Heart right ventricle (tissue), 16 donors: ENCODE results near the gene HDAC1. TPM values are rescaled to one million over a fixed set of nuclear protein-coding genes. Genes with fewer than 3 reads are reported as not detected.
"Not testable (repeated sequence)": the region's sequence is repeated elsewhere in the genome, so short reads cannot be mapped to it uniquely, and the experiment has no call there.

Experiments
- ATAC-seq, 8 donors: fragments of 200-7000 bp; cut with Tn5 transposase; one replicate each; pipeline ENCODE4 v1.9.1; 2020; ENCODE audit warnings: mild to moderate bottlenecking in 8 of 8, moderate library complexity in 8 of 8, moderate number of reproducible peaks in 1 of 8
- DNase-seq, 2 donors: peaks; one replicate each; pipeline ENCODE4 v3.0.0-alpha.2; 2020
- H3K27ac ChIP-seq, 10 donors: fragments of 200-600 bp; sonication (generic) in 2 of 10; one replicate each; pipeline versions ENCODE4 v1.5.0 to v1.8.0; 2020 to 2022; ENCODE audit warnings: mild to moderate bottlenecking in 3 of 10
- H3K27me3 ChIP-seq, 7 donors: fragments of 200-600 bp; one replicate each; pipeline ENCODE4 v1.8.0; 2021 to 2022; ENCODE audit warnings: mild to moderate bottlenecking in 2 of 7
- H3K36me3 ChIP-seq, 9 donors: fragments of 200-600 bp; sonication (generic) in 1 of 9; one replicate each; pipeline versions ENCODE4 v1.5.0 to v1.8.0; 2020 to 2022; ENCODE audit warnings: mild to moderate bottlenecking in 2 of 9
- H3K4me1 ChIP-seq, 9 donors: fragments of 200-600 bp; sonication (generic) in 1 of 9; one replicate each; pipeline versions ENCODE4 v1.5.0 to v1.8.0; 2020 to 2022; ENCODE audit warnings: mild to moderate bottlenecking in 4 of 9
- H3K4me3 ChIP-seq, 10 donors: fragments of 200-600 bp; sonication (generic) in 2 of 10; one replicate each; pipeline versions ENCODE4 v1.5.0 to v1.8.0; 2020 to 2022; ENCODE audit warnings: mild to moderate bottlenecking in 7 of 10, moderate library complexity in 2 of 10
- H3K9me3 ChIP-seq, 11 donors: fragments of 200-600 bp in 10 of 11; sonication (generic) in 2 of 11; one replicate each; pipeline versions ENCODE4 v1.5.0 to v1.8.0; 2013 to 2022; ENCODE audit warnings: mild to moderate bottlenecking in 2 of 11, control low read depth in 1 of 11, moderate library complexity in 1 of 11
- WGBS, 2 donors: extraction: QIAGEN DNeasy Blood & Tissue Kit; methylation state at CpG; one replicate each; pipeline ENCODE4 v1.1.7; 2013; ENCODE audit warnings: inconsistent platforms in 1 of 2; 5-methylcytosine and 5-hydroxymethylcytosine counted together
- intact Hi-C, 10 donors: fragments of 100-400 bp; cut with DNase I; formaldehyde crosslinking; loops; one replicate each; pipeline versions ENCODE4 v1.11.1 to v1.14.2; 2022
- polyA plus RNA-seq, 2 donors: library from polyadenylated mRNA; stranded (reverse); fragments of 200-250 nt; gene quantifications; one replicate each; pipeline ENCODE4 v1.2.3, GENCODE V29; 2013
- total RNA-seq, 10 donors: library from RNA; stranded (reverse); fragmentation: NEBNext Ultra II Directional in 3 of 10; extraction: Animal tissue kit (Norgen Biotek cat#: 25700) in 3 of 10; gene quantifications; one replicate each; pipeline versions ENCODE4 v1.2.1 to v1.2.4, GENCODE V29; 2021 to 2023
- TF ChIP-seq, protein P1 (sequence below), 9 donors: fragments of 200-600 bp; sonication (generic) in 2 of 9; IDR thresholded peaks; one replicate each; pipeline versions ENCODE4 v1.5.0 to v1.8.0; 2021 to 2022; ENCODE audit warnings: antibody characterized with exemption in 9 of 9, mild to moderate bottlenecking in 5 of 9, moderate library complexity in 1 of 9
- donor health status: Arrhythmogenic right ventricular cardiomyopathy.
- donor health status: ischemic (EF 13 %, LVEDD 7.1; RV severe dilation, severe dysfunction).
- donor health status: healthy with polysubstance abuse.
- donor health status: DM: no; HTN: yes; CAD: no.
- donor health status: DM: no; HTN: no; CAD: no.
- donor health status: ischemic (EF 25% LVEDD 6.9; RV normal size, moderate dysfunction).
- donor health status: ischemic (EF 25% LVEDD 5.7; RV mildly dilated, moderate dysfunction).
- donor health status: healthy.
- donor health status: DM: yes; HTN: yes; CAD: no.
- donor health status: Ischemic cardiomyopathy.
- donor health status: ischemic (EF 35%, LVEDD 5.7; RV mildly dilated, moderate dysfunction).
- donor health status: nonischemic (EF 11% LVEDD 7.7; RV severe dilation, severe dysfunction).
- donor health status: DM: yes; HTN: yes; CAD: no.
- donor health status: PGD.
- donor health status: ischemic (EF 29% LVEDD 5.4; RV normal size, mild dysfunction).
- donor health status: nonischemic (EF 23%, LVEDD 6.1; RV moderate dilation, normal function).

HDAC1 gene
- total and polyA plus RNA-seq, 12 donors = 27.5 to 43.5 (median 33.0) TPM

DNA sequence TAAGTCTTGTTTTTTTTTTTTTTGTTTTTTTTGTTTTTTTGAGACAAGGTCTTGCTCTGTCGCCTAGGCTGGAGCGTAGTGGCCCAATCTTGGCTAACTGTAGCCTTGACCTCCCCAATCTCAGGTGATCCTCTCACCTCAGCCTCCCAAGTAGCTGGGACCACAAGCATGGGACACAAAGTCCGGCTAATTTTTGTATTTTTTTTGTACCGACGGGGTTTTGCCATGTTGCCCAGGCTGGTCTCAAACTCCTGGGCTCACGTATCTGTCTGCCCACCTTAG lies 34.7 kb upstream of the HDAC1 start:
- intact Hi-C loops = no loop called here
- no peaks in the 10 kb centered on the region for H3K36me3 ChIP-seq
- H3K9me3 ChIP-seq = no peaks in the 10 kb centered on the region
- H3K4me1 ChIP-seq = peaks cover 0 to 14% (median 9%) of the 10 kb centered on the region in 9 donors
- no peak overlapping the region for H3K4me3 ChIP-seq
- H3K27ac ChIP-seq = peak overlapping the region in 1 of 10 donors; percentile 92
- TF ChIP-seq, protein P1, sequence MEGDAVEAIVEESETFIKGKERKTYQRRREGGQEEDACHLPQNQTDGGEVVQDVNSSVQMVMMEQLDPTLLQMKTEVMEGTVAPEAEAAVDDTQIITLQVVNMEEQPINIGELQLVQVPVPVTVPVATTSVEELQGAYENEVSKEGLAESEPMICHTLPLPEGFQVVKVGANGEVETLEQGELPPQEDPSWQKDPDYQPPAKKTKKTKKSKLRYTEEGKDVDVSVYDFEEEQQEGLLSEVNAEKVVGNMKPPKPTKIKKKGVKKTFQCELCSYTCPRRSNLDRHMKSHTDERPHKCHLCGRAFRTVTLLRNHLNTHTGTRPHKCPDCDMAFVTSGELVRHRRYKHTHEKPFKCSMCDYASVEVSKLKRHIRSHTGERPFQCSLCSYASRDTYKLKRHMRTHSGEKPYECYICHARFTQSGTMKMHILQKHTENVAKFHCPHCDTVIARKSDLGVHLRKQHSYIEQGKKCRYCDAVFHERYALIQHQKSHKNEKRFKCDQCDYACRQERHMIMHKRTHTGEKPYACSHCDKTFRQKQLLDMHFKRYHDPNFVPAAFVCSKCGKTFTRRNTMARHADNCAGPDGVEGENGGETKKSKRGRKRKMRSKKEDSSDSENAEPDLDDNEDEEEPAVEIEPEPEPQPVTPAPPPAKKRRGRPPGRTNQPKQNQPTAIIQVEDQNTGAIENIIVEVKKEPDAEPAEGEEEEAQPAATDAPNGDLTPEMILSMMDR (IDR thresholded peaks at IDR 0.05) = no peak
- ATAC-seq = no peak
- 94 to 98% methylated on average over 6 of the region's 6 CpGs for WGBS, 2 donors
- no peak for DNase-seq
- peaks cover 0 to 6% (median 0%) of the 10 kb centered on the region in 7 donors for H3K27me3 ChIP-seq

DNA sequence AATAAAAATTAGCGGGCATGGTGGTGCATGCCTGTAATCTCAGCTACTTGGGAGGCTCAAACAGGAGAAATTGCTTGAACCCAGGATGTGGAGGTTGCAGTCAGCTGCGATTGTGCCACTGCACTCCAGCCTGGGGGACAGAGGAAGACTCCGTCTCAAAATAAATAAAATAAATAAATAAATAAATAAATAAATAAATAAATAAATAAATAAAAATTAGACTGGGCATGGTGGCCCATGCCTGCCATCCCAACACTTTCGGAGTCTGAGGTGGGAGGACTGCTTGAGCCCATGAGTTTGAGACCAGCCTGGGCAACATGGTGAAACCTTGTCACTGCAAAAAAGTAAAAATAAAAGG lies 28.7 kb upstream of the HDAC1 start:
- H3K9me3 ChIP-seq, H3K27ac ChIP-seq, DNase-seq, ATAC-seq, H3K27me3 ChIP-seq, H3K36me3 ChIP-seq, H3K4me3 ChIP-seq, intact Hi-C loops: not testable (repeated sequence)
- peaks cover 0 to 18% (median 0%) of the 10 kb centered on the region in 9 donors for H3K4me1 ChIP-seq
- 95 to 96% methylated on average over 4 of the region's 4 CpGs for WGBS, 2 donors

DNA sequence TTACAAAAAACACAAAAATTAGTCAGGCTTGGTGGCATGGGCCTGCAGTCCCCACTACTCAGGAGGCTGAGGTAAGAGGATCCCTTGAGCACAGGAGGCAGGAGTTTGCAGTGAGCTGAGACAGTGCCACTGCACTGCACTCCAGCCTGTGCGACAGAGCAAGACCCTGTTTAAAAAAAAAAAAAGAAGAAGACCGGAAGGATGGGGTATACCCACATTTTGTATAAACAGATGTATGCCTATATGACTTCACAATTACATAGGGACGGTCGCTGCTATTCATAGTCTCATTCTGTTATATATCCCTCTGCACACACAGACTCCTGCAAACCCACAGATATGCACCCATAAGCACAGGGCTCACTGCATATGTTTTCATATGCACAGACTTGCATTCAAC lies 28.1 kb upstream of the HDAC1 start:
- Histone ChIP-seq H3K27me3 (no peaks in the 10 kb centered on the region), H3K9me3 (no peaks in the 10 kb centered on the region), H3K4me3 (no peak overlapping the region), H3K4me1 (peaks cover 0 to 18% (median 0%) of the 10 kb centered on the region in 9 donors), H3K27ac (no peak overlapping the region), H3K36me3 (no peaks in the 10 kb centered on the region)
- WGBS, 2 donors = 90 to 91% methylated on average over 4 of the region's 4 CpGs
- ATAC-seq (no peak), DNase-seq (no peak)
- intact Hi-C loops = no loop called here
- TF ChIP-seq, protein P1 (IDR thresholded peaks at IDR 0.05) = no peak

DNA sequence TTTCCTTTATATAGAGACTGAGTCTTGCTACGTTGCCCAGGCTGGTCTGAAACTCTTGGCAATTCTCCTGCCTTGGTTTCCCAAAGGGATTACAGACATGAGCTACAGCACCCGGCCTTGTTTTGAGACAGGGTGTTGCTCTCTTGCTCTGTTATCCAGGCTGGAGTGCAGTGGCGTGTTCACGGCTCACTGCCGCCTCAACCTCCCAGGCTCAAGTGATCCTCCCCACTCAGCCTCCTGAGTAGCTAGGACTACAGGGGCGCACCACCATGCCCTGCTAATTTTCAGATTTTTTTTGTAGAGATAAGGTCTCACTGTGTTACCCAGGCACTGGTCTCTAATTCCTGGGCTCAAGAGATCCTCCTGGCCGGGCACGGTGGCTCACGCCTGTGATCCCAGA lies 26.0 kb upstream of the HDAC1 start:
- Histone ChIP-seq H3K36me3 (no peaks in the 10 kb centered on the region), H3K4me1 (peaks cover 0 to 18% (median 0%) of the 10 kb centered on the region in 9 donors), H3K27ac (no peak overlapping the region), H3K9me3 (no peaks in the 10 kb centered on the region), H3K4me3 (no peak overlapping the region), H3K27me3 (no peaks in the 10 kb centered on the region)
- no peak for DNase-seq
- WGBS, 2 donors = 92 to 95% methylated on average over 9 of the region's 9 CpGs
- intact Hi-C loops = no loop called here
- TF ChIP-seq, protein P1 (IDR thresholded peaks at IDR 0.05) = no peak
- ATAC-seq = no peak

DNA sequence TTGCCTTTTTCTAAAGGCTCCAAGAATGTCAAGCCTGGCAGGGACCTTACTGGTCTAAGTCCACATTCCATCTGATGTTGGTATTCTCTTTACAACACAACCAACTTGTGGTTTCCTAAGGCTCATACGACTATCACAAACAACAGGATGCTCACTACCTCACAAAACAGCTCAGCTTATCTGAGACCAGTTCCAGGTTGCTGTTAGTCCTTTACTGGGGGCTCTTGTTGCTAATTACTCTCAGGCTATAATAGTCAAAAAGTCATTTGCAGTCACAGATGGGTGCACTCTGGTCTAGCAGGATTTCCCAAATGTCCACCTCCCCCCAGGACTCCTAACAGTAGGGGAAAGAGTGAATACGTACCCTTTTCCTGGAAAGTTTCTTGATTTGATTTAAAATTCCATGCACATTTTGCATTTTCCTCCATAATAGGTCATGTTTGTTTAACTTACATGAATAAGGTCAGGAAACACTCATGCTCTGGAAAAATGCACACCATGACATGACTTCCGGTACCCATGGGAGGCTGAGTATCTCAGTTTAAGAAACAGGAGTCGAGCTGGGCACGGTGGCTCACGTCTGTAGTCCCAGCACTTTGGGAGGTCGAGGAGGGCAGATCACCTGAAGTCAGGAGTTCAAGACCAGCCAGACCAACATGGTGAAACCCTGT lies 24.8 kb upstream of the HDAC1 start:
- TF ChIP-seq, protein P1 (IDR thresholded peaks at IDR 0.05) = no peak
- H3K4me1 ChIP-seq = peaks cover 0 to 18% (median 0%) of the 10 kb centered on the region in 9 donors
- H3K4me3 ChIP-seq = no peak overlapping the region
- H3K27ac ChIP-seq = peak overlapping the region in 2 of 10 donors; percentile 31 to 36
- H3K36me3 ChIP-seq = no peaks in the 10 kb centered on the region
- H3K9me3 ChIP-seq = no peaks in the 10 kb centered on the region
- peak in 1 of 8 donors; percentile 44 for ATAC-seq
- H3K27me3 ChIP-seq = no peaks in the 10 kb centered on the region
- intact Hi-C loops = no loop called here
- no peak for DNase-seq
- WGBS, 2 donors = 57 to 60% methylated on average over 7 of the region's 7 CpGs
